ENCODE measurements around the gene WDR7. TPM values are rescaled to one million over a fixed set of nuclear protein-coding genes. Genes with fewer than 3 reads are reported as not detected.

The WDR7 gene
- total and polyA plus RNA-seq, 9 of the 15 experiments (the other 6 are each of a cell fraction or from before 2014, with no cell fraction given), result 1.4 to 9.4 (median 5.3) TPM

GRCh38 chr18:56804395-56804794 is 153.2 kb downstream of the WDR7 start:
- H3K79me2 ChIP-seq (ENCODE audit: control insufficient read depth, insufficient read depth, low read length), result no peaks in the 10 kb centered on the region
- no peaks in the 10 kb centered on the region for H3K9me1 ChIP-seq (ENCODE audit: control insufficient read depth, insufficient read depth, low read length)
- ChIA-PET CTCF (ENCODE audit: low intra/inter-chr PET ratio) (no interaction called here), POLR2A (no interaction called here)
- no peaks in the 10 kb centered on the region for H3K4me1 ChIP-seq (replicated peaks in 1 of 2; ENCODE audit: control insufficient read depth in 2 of 2, insufficient read depth in 2 of 2, low read length in 2 of 2)
- TF ChIP-seq MCM5 (IDR thresholded peaks at IDR 0.05; ENCODE audit: low read depth) (no peak), ELF1 (tag; IDR thresholded peaks at IDR 0.05) (no peak), POLR2G (IDR thresholded peaks at IDR 0.05; ENCODE audit: low read depth, low read length) (no peak), KLF16 (IDR thresholded peaks at IDR 0.05) (no peak), DIDO1 (tag; IDR thresholded peaks at IDR 0.05; ENCODE audit: low read depth) (no peak), MAZ (CRISPR knock-in tag; conservative IDR thresholded peaks at IDR 0.05 in 1 of 2, IDR thresholded peaks at IDR 0.05 in 1 of 2) (no peak), SIN3B (IDR thresholded peaks at IDR 0.05; ENCODE audit: low read depth) (no peak), ZNF253 (CRISPR knock-in tag; conservative IDR thresholded peaks at IDR 0.05) (no peak), ZEB2 (IDR thresholded peaks at IDR 0.05) (no peak), RCOR1 (IDR thresholded peaks at IDR 0.05; ENCODE audit: borderline replicate concordance in 1 of 2, low read depth in 2 of 2, low read length in 2 of 2) (no peak), GMEB1 (CRISPR knock-in tag; IDR thresholded peaks at IDR 0.05) (no peak), HNRNPUL1 (IDR thresholded peaks at IDR 0.05; ENCODE audit: low read length) (no peak), LEF1 (IDR thresholded peaks at IDR 0.05) (no peak)
- no peaks in the 10 kb centered on the region for H3K27me3 ChIP-seq (ENCODE audit: control insufficient read depth in 2 of 2, insufficient read depth in 2 of 2, low read length in 2 of 2)
- H3K4me3 ChIP-seq, result no peak overlapping the region
- in situ Hi-C loops (cut with MboI), result no loop called here
- FAIRE-seq (no peak), ATAC-seq (no peak), DNase-seq (ENCODE audit: extremely low read depth in 1 of 4, low spot score in 3 of 4) (no peak)
- H2AFZ ChIP-seq (ENCODE audit: low read depth, low read length), result no peak overlapping the region
- H4K20me1 ChIP-seq (replicated peaks; ENCODE audit: control insufficient read depth, insufficient read depth, low read length), result no peaks in the 10 kb centered on the region
- no TSS peak for BruUV-seq (replicated peaks)
- intact Hi-C loops (cut with micrococcal nuclease), result no loop called here
- WGBS (ENCODE audit: insufficient coverage, low coverage, missing lambda C conversion rate), result 39% methylated on average over 5 of the region's 5 CpGs
- no peak overlapping the region for H3K27ac ChIP-seq (ENCODE audit: extremely low read depth, low read depth, low read length)
- H3K4me2 ChIP-seq (ENCODE audit: insufficient read depth, low read length), result no peak overlapping the region
- no peak overlapping the region for H3K9ac ChIP-seq (ENCODE audit: insufficient read depth in 1 of 2, low read depth in 2 of 2, low read length in 2 of 2)
- no peaks in the 10 kb centered on the region for H3K36me3 ChIP-seq (ENCODE audit: control insufficient read depth, insufficient read depth, low read length)
- H3K9me3 ChIP-seq (replicated peaks; ENCODE audit: control insufficient read depth, insufficient read depth, low read depth, low read length), result no peaks in the 10 kb centered on the region

Data from K562 (cell line).